DOHH2 (cell line): ENCODE results near the gene DDX41.

Experiments used
- H3F3A ChIP-seq: fragments of 200-600 bp; sonication (generic), shearing (Covaris generic); 2 replicates; pipeline ENCODE4 v1.6.0; 2016; ENCODE audit warnings: antibody characterized with exemption, mild to moderate bottlenecking; ENCODE audit not compliant: control insufficient read depth, insufficient read depth
- H3K27ac ChIP-seq: fragments of 200-600 bp; sonication (generic); 2 replicates; pipeline ENCODE4 v1.5.1; 2014; ENCODE audit warnings: low read depth, mild to moderate bottlenecking, low read length, moderate library complexity
- H3K27me3 ChIP-seq: fragments of 200-600 bp; sonication (generic); 2 replicates; pipeline ENCODE4 v1.6.1; 2014; ENCODE audit warnings: mild to moderate bottlenecking, low read length, mixed read lengths; ENCODE audit not compliant: control insufficient read depth
- H3K36me3 ChIP-seq: fragments of 200-600 bp; sonication (generic); 2 replicates; pipeline ENCODE4 v1.6.1; 2014; ENCODE audit warnings: mild to moderate bottlenecking, low read length, moderate library complexity, mixed read lengths; ENCODE audit not compliant: control insufficient read depth
- H3K4me1 ChIP-seq: fragments of 200-600 bp; sonication (generic); 2 replicates; pipeline ENCODE4 v1.6.1; 2014; ENCODE audit warnings: mild to moderate bottlenecking, low read length, mixed read lengths; ENCODE audit not compliant: control insufficient read depth
- H3K4me2 ChIP-seq: fragments of 200-600 bp; sonication (generic); 2 replicates; pipeline ENCODE4 v1.6.0; 2014; ENCODE audit warnings: mild to moderate bottlenecking, low read length, moderate library complexity
- H3K4me3 ChIP-seq: fragments of 200-600 bp; sonication (generic); 2 replicates; pipeline ENCODE4 v1.5.1; 2014; ENCODE audit warnings: mild to moderate bottlenecking, low read length, mixed read lengths
- H3K79me2 ChIP-seq: fragments of 200-600 bp; sonication (generic); 2 replicates; pipeline ENCODE4 v1.6.1; 2014; ENCODE audit warnings: mild to moderate bottlenecking, low read length, mixed read lengths; ENCODE audit not compliant: control insufficient read depth
- H3K9me2 ChIP-seq: fragments of 200-600 bp; sonication (generic); replicated peaks from 2 replicates; pipeline ENCODE4 v1.6.1; 2014; ENCODE audit warnings: mild to moderate bottlenecking, low read length, mixed read lengths; ENCODE audit not compliant: control insufficient read depth
- H3K9me3 ChIP-seq: fragments of 200-600 bp; sonication (generic); 2 replicates; pipeline ENCODE4 v1.6.1; 2014; ENCODE audit warnings: antibody characterized with exemption, low read length, mixed read lengths; ENCODE audit not compliant: control insufficient read depth, insufficient read depth
- H4K20me1 ChIP-seq: fragments of 200-600 bp; sonication (generic); 2 replicates; pipeline ENCODE4 v1.6.0; 2014; ENCODE audit warnings: low read depth, mild to moderate bottlenecking, antibody characterized with exemption, low read length, moderate library complexity; ENCODE audit not compliant: control insufficient read depth, insufficient read depth
- CTCF ChIP-seq: fragments of 200-600 bp; sonication (generic); IDR thresholded peaks from one replicate; pipeline ENCODE4 v1.5.1; 2014; ENCODE audit warnings: antibody characterized with exemption, mild to moderate bottlenecking, low read depth, low read length; ENCODE audit not compliant: poor library complexity, severe bottlenecking
- EZH2phosphoT487 ChIP-seq: fragments of 200-600 bp; sonication (generic); IDR thresholded peaks from 2 replicates; pipeline ENCODE4 v1.6.1; 2017; ENCODE audit warnings: borderline replicate concordance, mild to moderate bottlenecking, antibody characterized with exemption, low read length, moderate library complexity, mixed read lengths

DDX41 gene

GRCh38 chr5:177484902-177485549 is 31.7 kb downstream of the DDX41 start:
- peaks cover 6% of the 10 kb centered on the region; the same call in 1 of the 2 replicates for H3K36me3 ChIP-seq
- peaks cover 3% of the 10 kb centered on the region; the same call in 1 of the 2 replicates for H3F3A ChIP-seq

GRCh38 chr5:177483994-177484901 is 32.5 kb downstream of the DDX41 start:
- H3K9me2 ChIP-seq, result no peaks in the 10 kb centered on the region
- peaks cover 6% of the 10 kb centered on the region; the same call in 1 of the 2 replicates for H3K36me3 ChIP-seq
- H3K27ac ChIP-seq, result no peak overlapping the region

More at GRCh38 chr5:177484902-177485549, 31.7 kb downstream of the DDX41 start:
- Histone ChIP-seq H3K27me3 (no peaks in the 10 kb centered on the region), H3K79me2 (no peaks in the 10 kb centered on the region), H3K27ac (no peak overlapping the region), H3K9me3 (no peaks in the 10 kb centered on the region), H3K9me2 (no peaks in the 10 kb centered on the region), H3K4me1 (peaks cover 14% of the 10 kb centered on the region), H3K4me3 (no peak overlapping the region), H4K20me1 (no peaks in the 10 kb centered on the region), H3K4me2 (no peak overlapping the region)
- TF ChIP-seq EZH2phosphoT487 (no peak), CTCF (no peak)

GRCh38 chr5:177483042-177483441 is 33.7 kb downstream of the DDX41 start:
- no peak overlapping the region for H3K27ac ChIP-seq
- H3K36me3 ChIP-seq, result peaks cover 3% of the 10 kb centered on the region; the same call in 1 of the 2 replicates
- TF ChIP-seq EZH2phosphoT487, result no peak
- no peak for TF ChIP-seq CTCF
- H3K4me2 ChIP-seq, result no peak overlapping the region
- no peaks in the 10 kb centered on the region for H3K9me3 ChIP-seq
- H3K4me3 ChIP-seq, result no peak overlapping the region
- peaks cover 7% of the 10 kb centered on the region; the same call in 1 of the 2 replicates for H3F3A ChIP-seq
- H3K79me2 ChIP-seq, result no peaks in the 10 kb centered on the region
- H3K27me3 ChIP-seq, result no peaks in the 10 kb centered on the region
- no peaks in the 10 kb centered on the region for H3K9me2 ChIP-seq
- H3K4me1 ChIP-seq, result peaks cover 21% of the 10 kb centered on the region
- H4K20me1 ChIP-seq, result no peaks in the 10 kb centered on the region

More at GRCh38 chr5:177483994-177484901, 32.5 kb downstream of the DDX41 start:
- H3K4me2 ChIP-seq, result no peak overlapping the region
- H3F3A ChIP-seq, result peaks cover 7% of the 10 kb centered on the region; the same call in 1 of the 2 replicates
- no peaks in the 10 kb centered on the region for H3K79me2 ChIP-seq
- peaks cover 14% of the 10 kb centered on the region for H3K4me1 ChIP-seq
- H3K9me3 ChIP-seq, result no peaks in the 10 kb centered on the region
- no peak for TF ChIP-seq EZH2phosphoT487
- TF ChIP-seq CTCF, result no peak
- H4K20me1 ChIP-seq, result no peaks in the 10 kb centered on the region
- H3K27me3 ChIP-seq, result no peaks in the 10 kb centered on the region
- H3K4me3 ChIP-seq, result no peak overlapping the region
